Right lobe of liver (tissue), 6 donors: ENCODE data around the gene STAT5B. TPM values are rescaled to one million over a fixed set of nuclear protein-coding genes. Genes with fewer than 3 reads are reported as not detected.
"Not testable (repeated sequence)": the region's sequence is repeated elsewhere in the genome, so short reads cannot be mapped to it uniquely, and the experiment has no call there.

Experiments used
- ATAC-seq, 4 donors: fragments of 200-7000 bp; cut with Tn5 transposase; one replicate each; pipeline ENCODE4 v1.9.1; 2020; ENCODE audit warnings: mild to moderate bottlenecking in 4 of 4, moderate library complexity in 4 of 4
- DNase-seq, 3 donors: peaks; one replicate each; pipeline ENCODE4 v3.0.0-alpha.2; 2020
- H3K27ac ChIP-seq, 3 donors: fragments of 200-600 bp; one replicate each; pipeline ENCODE4 v1.8.0; 2022
- H3K27me3 ChIP-seq, 2 donors: fragments of 200-600 bp; one replicate each; pipeline ENCODE4 v1.8.0; 2022
- H3K36me3 ChIP-seq, 4 donors: fragments of 200-600 bp; sonication (generic) in 1 of 4; one replicate each; pipeline versions ENCODE4 v1.5.1 to v1.8.0; 2017 to 2022; ENCODE audit warnings: control low read depth in 1 of 4
- H3K4me1 ChIP-seq, 4 donors: fragments of 200-600 bp; sonication (generic) in 1 of 4; one replicate each; pipeline versions ENCODE4 v1.5.1 to v1.8.0; 2017 to 2022; ENCODE audit warnings: control low read depth in 1 of 4
- H3K4me3 ChIP-seq, 3 donors: fragments of 200-600 bp; one replicate each; pipeline ENCODE4 v1.8.0; 2022
- H3K9me3 ChIP-seq, 4 donors: fragments of 200-600 bp; sonication (generic) in 1 of 4; one replicate each; pipeline versions ENCODE4 v1.5.1 to v1.8.0; 2017 to 2022; ENCODE audit warnings: control low read depth in 1 of 4
- POLR2A ChIP-seq: fragments of 450-650 bp; IDR thresholded peaks from one replicate; pipeline ENCODE4 v1.6.1; 2017; ENCODE audit warnings: antibody characterized with exemption, mild to moderate bottlenecking
- WGBS: methylation state at CpG from one replicate; pipeline ENCODE4 v1.1.6; 2018; ENCODE audit warnings: low coverage, low lambda C conversion rate; ENCODE audit not compliant: insufficient coverage; ENCODE audit errors: missing lambda C conversion rate; 5-methylcytosine and 5-hydroxymethylcytosine counted together
- intact Hi-C, 2 donors: fragments of 100-400 bp; cut with DNase I; formaldehyde crosslinking; loops; one replicate each; pipeline versions ENCODE4 v1.11.2 to v1.14.1; 2022
- total RNA-seq, 6 experiments: library from RNA; depleted of rRNA in 2 of 6; stranded (reverse); fragments of >200 nt in 2 of 6; fragmentation: NEBNext Ultra II Directional in 3 of 6; extraction: Animal tissue kit (Norgen Biotek cat#: 25700) in 3 of 6; gene quantifications; one replicate each; pipeline versions ENCODE4 v1.1.0 to v1.2.4, GENCODE V29; 2016 to 2023
- TF ChIP-seq, protein P1 (sequence below), 4 donors: fragments of 200-600 bp in 3 of 4; fragments of 450-650 bp in 1 of 4; IDR thresholded peaks; one replicate each; pipeline versions ENCODE4 v1.5.1 to v1.8.0; 2016 to 2022; ENCODE audit warnings: antibody characterized with exemption in 4 of 4, mild to moderate bottlenecking in 2 of 4
- donor health status: DM: no; HTN: yes; CAD: no.
- donor health status: DM: no; HTN: no; CAD: no.
- donor health status: DM: no; HTN: no; CAD: no.
- donor health status: DM: no; HTN: yes; CAD: no.
- donor health status: DM: no; HTN: yes; CAD: no.

STAT5B gene
- total RNA-seq, 6 experiments from 2014 or later, result 21.2 to 29.0 (median 26.7) TPM

DNA sequence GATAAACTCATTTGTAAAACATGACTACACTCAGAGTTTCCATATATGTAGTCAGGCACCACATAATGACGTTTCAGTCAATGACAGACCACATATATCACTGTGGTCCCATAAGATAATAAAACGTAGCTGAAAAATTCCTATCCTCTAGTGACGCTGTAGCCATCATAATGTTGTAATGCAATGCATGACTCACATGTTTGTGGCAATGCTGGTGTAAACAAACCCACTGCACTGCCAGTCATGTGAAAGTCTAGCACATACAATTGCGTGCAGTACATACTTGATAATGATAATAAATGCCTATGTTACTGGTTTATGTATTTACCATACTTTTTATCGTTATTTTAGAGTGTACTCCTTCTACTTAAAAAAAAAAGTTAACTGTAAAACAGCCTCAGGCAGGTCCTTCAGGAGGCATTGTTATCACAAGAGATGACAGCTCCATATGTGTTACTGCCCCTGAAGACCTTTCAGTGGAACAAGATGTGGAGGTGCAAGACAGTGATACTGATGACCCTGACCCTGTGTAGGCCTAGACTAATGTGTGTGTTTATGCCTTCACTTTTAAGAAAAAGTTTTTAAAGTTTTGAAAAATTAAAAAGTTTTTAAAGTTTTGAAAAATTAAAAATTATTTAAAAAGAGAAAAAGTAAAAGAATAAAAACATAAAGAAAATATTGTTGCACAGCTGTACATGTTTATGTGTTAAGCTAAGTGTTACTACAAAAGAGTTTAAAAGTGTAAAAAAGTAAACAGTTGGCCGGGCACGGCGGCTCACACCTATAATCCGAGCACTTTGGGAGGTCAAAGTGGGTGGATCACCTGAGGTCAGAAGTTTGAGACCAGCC is 9.0 kb downstream of the STAT5B start:
- Histone ChIP-seq H3K4me1 (peaks cover 0 to 49% (median 12%) of the 10 kb centered on the region in 4 donors), H3K27ac (peak overlapping the region in 2 of 3 donors; percentile 26 to 86), H3K4me3 (no peak overlapping the region), H3K9me3 (no peaks in the 10 kb centered on the region), H3K36me3 (no peaks in the 10 kb centered on the region), H3K27me3 (no peaks in the 10 kb centered on the region)
- ATAC-seq (peak; percentile 46 to 81 (median 58)), DNase-seq (no peak)
- intact Hi-C loops, result no loop called here
- 28% methylated on average over 9 of the region's 9 CpGs for WGBS
- no peak for TF ChIP-seq POLR2A
- TF ChIP-seq, protein P1, sequence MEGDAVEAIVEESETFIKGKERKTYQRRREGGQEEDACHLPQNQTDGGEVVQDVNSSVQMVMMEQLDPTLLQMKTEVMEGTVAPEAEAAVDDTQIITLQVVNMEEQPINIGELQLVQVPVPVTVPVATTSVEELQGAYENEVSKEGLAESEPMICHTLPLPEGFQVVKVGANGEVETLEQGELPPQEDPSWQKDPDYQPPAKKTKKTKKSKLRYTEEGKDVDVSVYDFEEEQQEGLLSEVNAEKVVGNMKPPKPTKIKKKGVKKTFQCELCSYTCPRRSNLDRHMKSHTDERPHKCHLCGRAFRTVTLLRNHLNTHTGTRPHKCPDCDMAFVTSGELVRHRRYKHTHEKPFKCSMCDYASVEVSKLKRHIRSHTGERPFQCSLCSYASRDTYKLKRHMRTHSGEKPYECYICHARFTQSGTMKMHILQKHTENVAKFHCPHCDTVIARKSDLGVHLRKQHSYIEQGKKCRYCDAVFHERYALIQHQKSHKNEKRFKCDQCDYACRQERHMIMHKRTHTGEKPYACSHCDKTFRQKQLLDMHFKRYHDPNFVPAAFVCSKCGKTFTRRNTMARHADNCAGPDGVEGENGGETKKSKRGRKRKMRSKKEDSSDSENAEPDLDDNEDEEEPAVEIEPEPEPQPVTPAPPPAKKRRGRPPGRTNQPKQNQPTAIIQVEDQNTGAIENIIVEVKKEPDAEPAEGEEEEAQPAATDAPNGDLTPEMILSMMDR (IDR thresholded peaks at IDR 0.05), result no peak

DNA sequence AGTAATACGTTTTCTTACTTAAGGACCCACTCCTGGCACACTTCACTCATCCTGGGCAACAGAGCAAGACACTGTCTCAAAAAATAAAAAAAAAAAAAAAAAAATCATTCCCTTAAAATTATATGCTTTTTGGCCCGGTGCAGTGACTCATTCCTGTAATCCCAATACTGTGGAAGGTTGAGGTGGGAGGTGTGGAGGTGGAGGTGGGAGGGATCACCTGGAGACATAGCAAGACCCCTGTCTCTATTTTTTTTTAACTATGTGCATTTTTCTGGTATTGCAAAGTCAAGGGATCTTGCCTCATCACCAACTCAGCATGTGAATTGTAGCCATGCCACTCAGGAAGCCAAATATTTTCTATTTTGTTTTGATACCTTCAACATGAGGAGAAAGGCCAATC is 9.7 kb downstream of the STAT5B start:
- Histone ChIP-seq H3K4me1 (peaks cover 0 to 48% (median 12%) of the 10 kb centered on the region in 4 donors), H3K27ac (peak overlapping the region in 2 of 3 donors; percentile 26 to 86), H3K27me3 (no peaks in the 10 kb centered on the region), H3K9me3 (no peaks in the 10 kb centered on the region), H3K4me3 (no peak overlapping the region), H3K36me3 (no peaks in the 10 kb centered on the region)
- no peak for DNase-seq
- intact Hi-C loops, result no loop called here
- ATAC-seq, result no peak
- TF ChIP-seq, protein P1 (IDR thresholded peaks at IDR 0.05), result no peak
- TF ChIP-seq POLR2A, result no peak
- WGBS, result 66% methylated on average over 2 of the region's 2 CpGs

GRCh38 chr17:42264366-42264765 is 11.8 kb downstream of the STAT5B start:
- H3K4me3 ChIP-seq, intact Hi-C loops, ATAC-seq, H3K27me3 ChIP-seq, DNase-seq, H3K9me3 ChIP-seq, H3K27ac ChIP-seq, H3K36me3 ChIP-seq: not testable (repeated sequence)
- WGBS, result 73% methylated on average over 2 of the region's 4 CpGs
- peaks cover 0 to 28% (median 8%) of the 10 kb centered on the region in 4 donors for H3K4me1 ChIP-seq

DNA sequence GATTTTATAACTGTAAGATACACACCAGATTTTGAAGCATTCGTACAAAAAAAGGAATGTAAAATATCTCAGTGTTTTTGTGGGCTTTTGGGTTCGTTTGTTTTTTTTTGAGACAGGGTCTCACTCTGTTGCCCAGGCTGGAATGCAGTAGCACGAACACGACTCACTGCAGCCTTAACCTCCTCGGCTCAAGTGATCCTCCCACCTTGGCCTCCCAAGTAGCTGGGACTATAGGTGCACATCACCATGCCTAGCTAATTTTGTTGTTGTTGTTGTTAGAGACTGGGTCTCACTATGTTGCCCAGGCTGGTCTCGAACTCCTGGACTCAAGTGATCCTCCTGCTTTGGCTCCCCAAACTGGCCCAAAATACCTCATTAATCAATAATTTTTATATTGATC is 15.9 kb downstream of the STAT5B start:
- no peaks in the 10 kb centered on the region for H3K27me3 ChIP-seq
- no peaks in the 10 kb centered on the region for H3K4me1 ChIP-seq
- no peaks in the 10 kb centered on the region for H3K9me3 ChIP-seq
- 92% methylated on average over 6 of the region's 6 CpGs for WGBS
- H3K27ac ChIP-seq, result no peak overlapping the region
- no peak for TF ChIP-seq POLR2A
- TF ChIP-seq, protein P1 (IDR thresholded peaks at IDR 0.05), result no peak
- DNase-seq (no peak), ATAC-seq (no peak)
- no peak overlapping the region for H3K4me3 ChIP-seq
- no peaks in the 10 kb centered on the region for H3K36me3 ChIP-seq
- intact Hi-C loops, result no loop called here

DNA sequence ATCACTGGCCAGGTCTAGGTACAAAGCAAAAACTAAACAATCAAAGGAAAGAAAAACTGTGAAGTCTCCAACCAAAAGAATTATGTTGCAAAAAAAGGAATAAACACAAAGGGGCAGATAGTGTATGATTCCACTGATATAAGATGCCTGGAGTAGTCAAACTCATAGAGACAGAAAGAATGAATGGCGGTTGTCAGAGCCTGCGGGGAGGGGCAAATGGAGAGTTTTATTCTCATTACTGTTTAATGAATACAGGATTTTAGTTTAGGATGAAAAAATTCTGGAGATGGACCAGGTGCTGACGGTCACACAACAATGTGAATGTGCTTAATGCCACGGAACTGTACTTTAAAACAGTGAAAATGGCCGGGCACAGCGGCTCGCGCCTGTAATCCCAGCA is 20.7 kb downstream of the STAT5B start:
- Histone ChIP-seq H3K27me3 (no peaks in the 10 kb centered on the region), H3K4me1 (peaks cover 0 to 7% (median 0%) of the 10 kb centered on the region in 4 donors), H3K4me3 (no peak overlapping the region), H3K36me3 (no peaks in the 10 kb centered on the region), H3K9me3 (no peaks in the 10 kb centered on the region), H3K27ac (no peak overlapping the region)
- ATAC-seq (no peak), DNase-seq (no peak)
- TF ChIP-seq, protein P1 (IDR thresholded peaks at IDR 0.05), result no peak
- no peak for TF ChIP-seq POLR2A
- intact Hi-C loops, result no loop called here
- 95% methylated on average over 8 of the region's 8 CpGs for WGBS
